Peyer's patch (tissue), 4 donors: Measurements from ENCODE around the gene NT5DC4.

Experiments used
- CTCF ChIP-seq, 6 experiments: fragments of 450-650 bp in 4 of 6; fragments of 200-600 bp in 2 of 6; sonication (generic) in 1 of 6; IDR thresholded peaks; one replicate each; pipeline ENCODE4 v1.5.1; 2017 to 2019; ENCODE audit warnings: antibody characterized with exemption in 6 of 6, mild to moderate bottlenecking in 3 of 6, moderate library complexity in 1 of 6
- POLR2A ChIP-seq, 2 donors: fragments of 450-650 bp; IDR thresholded peaks; one replicate each; pipeline ENCODE4 v1.5.1; 2017; ENCODE audit warnings: antibody characterized with exemption in 2 of 2, mild to moderate bottlenecking in 2 of 2, moderate library complexity in 2 of 2

- TF ChIP-seq CTCF (IDR thresholded peaks at IDR 0.05) = no peak
- TF ChIP-seq POLR2A (IDR thresholded peaks at IDR 0.05) = no peak
These were observed 32.5 kb upstream of the NT5DC4 start for GRCh38 chr2:112688086-112688880.
